ENCODE measurements around the gene SDHB. TPM values are rescaled to one million over a fixed set of nuclear protein-coding genes. Genes with fewer than 3 reads are reported as not detected.

SDHB gene
- total RNA-seq, 6 donors from 2014 or later, result 37.7 to 98.7 (median 74.8) TPM

DNA sequence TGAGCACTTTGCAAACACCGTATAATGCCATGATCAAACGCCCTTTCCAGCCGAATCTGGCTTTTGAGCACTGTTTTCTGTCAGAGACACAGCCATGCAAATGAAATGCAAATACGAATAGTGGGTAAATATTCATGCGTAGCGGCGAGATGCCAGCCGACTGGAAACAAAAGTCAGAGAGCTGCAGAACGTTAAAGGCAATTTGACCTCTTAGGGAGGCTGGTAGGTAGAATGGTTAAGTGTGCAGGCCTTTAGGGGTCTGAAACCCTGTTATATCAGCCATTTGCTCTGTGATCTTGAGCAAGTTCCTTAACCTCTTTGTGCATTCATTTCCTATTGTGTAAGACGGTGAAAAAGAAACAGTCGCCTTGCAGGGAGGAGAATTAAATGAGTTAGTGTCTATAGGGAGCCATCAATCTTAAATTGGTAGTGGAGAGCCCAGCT lies 6.5 kb upstream of the SDHB start:
- DNase-seq, result no peak
- WGBS, 2 donors, result 44 to 52% methylated on average over 11 of the region's 11 CpGs
- ATAC-seq (ENCODE audit: low FRiP score in 2 of 2), result peak in 1 of 2 donors; percentile 48
- no peaks in the 10 kb centered on the region for H3K36me3 ChIP-seq
- H3K27ac ChIP-seq, result peak overlapping the region in 2 of 4 donors; percentile 54 to 70
- no peaks in the 10 kb centered on the region for H3K27me3 ChIP-seq
- peaks cover 0 to 5% (median 4%) of the 10 kb centered on the region in 4 donors for H3K4me1 ChIP-seq
- no peak for TF ChIP-seq POLR2AphosphoS5 (IDR thresholded peaks at IDR 0.05)
- TF ChIP-seq CTCF (IDR thresholded peaks at IDR 0.05), result no peak
- no peak for TF ChIP-seq EP300 (IDR thresholded peaks at IDR 0.05)
- TF ChIP-seq POLR2A (IDR thresholded peaks at IDR 0.05), result no peak
- H3K9me3 ChIP-seq, result peaks cover 0 to 6% (median 2%) of the 10 kb centered on the region in 4 donors
- no peak overlapping the region for H3K4me3 ChIP-seq

- peak; percentile 81 to 93 for ATAC-seq (ENCODE audit: low FRiP score in 2 of 2)
- 34 to 69% methylated on average over 7 to 12 of the region's 12 CpGs for WGBS, 2 donors
Observed at GRCh38 chr1:17059391-17060305, 5.8 kb upstream of the SDHB start.

GRCh38 chr1:17056551-17056950 lies 2.7 kb upstream of the SDHB start:
- TF ChIP-seq POLR2A (IDR thresholded peaks at IDR 0.05) (no peak), EP300 (IDR thresholded peaks at IDR 0.05) (no peak), POLR2AphosphoS5 (IDR thresholded peaks at IDR 0.05) (no peak), CTCF (IDR thresholded peaks at IDR 0.05) (no peak)
- H3K9me3 ChIP-seq, result no peaks in the 10 kb centered on the region
- DNase-seq (no peak), ATAC-seq (ENCODE audit: low FRiP score in 2 of 2) (no peak)
- no peaks in the 10 kb centered on the region for H3K27me3 ChIP-seq
- H3K4me3 ChIP-seq, result no peak overlapping the region
- peaks cover 14 to 24% (median 20%) of the 10 kb centered on the region in 4 donors for H3K4me1 ChIP-seq
- no peak overlapping the region for H3K27ac ChIP-seq
- H3K36me3 ChIP-seq, result no peaks in the 10 kb centered on the region
- 75 to 81% methylated on average over 4 of the region's 4 CpGs for WGBS, 2 donors

More at GRCh38 chr1:17059391-17060305, 5.8 kb upstream of the SDHB start:
- Histone ChIP-seq H3K27ac (peak overlapping the region in 2 of 4 donors; percentile 54 to 70), H3K27me3 (no peaks in the 10 kb centered on the region), H3K9me3 (no peaks in the 10 kb centered on the region), H3K4me1 (peaks cover 0 to 6% (median 4%) of the 10 kb centered on the region in 4 donors), H3K36me3 (no peaks in the 10 kb centered on the region), H3K4me3 (no peak overlapping the region)
- TF ChIP-seq POLR2AphosphoS5 (IDR thresholded peaks at IDR 0.05), result no peak
- no peak for TF ChIP-seq EP300 (IDR thresholded peaks at IDR 0.05)
- no peak for TF ChIP-seq POLR2A (IDR thresholded peaks at IDR 0.05)
- peak in 5 of 6 experiments; percentile 48 to 74 (median 59) for TF ChIP-seq CTCF (IDR thresholded peaks at IDR 0.05)
- peak; percentile 37 to 85 for DNase-seq

DNA sequence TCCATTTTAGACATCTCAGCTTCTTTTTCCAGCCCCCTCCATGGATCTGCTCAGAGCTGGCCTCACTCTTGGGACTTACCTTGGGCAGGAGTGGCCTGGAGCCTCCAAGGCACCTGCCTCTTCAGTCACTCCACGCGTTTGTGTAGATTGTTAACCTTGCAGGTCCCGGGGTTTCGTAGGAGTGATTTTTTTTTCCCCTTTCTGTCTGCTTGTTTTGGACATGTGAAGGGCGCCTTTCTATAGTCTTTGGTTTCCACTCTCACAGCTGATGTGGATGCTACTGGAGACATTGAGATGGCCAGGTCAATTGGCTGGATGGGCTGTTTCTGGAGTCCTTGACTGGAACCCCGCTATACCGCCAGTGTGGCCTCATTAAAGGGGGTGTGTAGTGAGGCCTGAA lies 2.0 kb upstream of the SDHB start:
- Histone ChIP-seq H3K27ac (no peak overlapping the region), H3K9me3 (no peaks in the 10 kb centered on the region), H3K4me1 (peaks cover 14 to 26% (median 22%) of the 10 kb centered on the region in 4 donors), H3K4me3 (no peak overlapping the region), H3K36me3 (peaks cover 0 to 6% (median 0%) of the 10 kb centered on the region in 4 donors), H3K27me3 (no peaks in the 10 kb centered on the region)
- WGBS, 2 donors, result 88 to 90% methylated on average over 7 of the region's 7 CpGs
- ATAC-seq (ENCODE audit: low FRiP score in 2 of 2), result no peak
- no peak for DNase-seq
- no peak for TF ChIP-seq EP300 (IDR thresholded peaks at IDR 0.05)
- no peak for TF ChIP-seq POLR2A (IDR thresholded peaks at IDR 0.05)

- Histone ChIP-seq H3K27ac (peak overlapping the region; percentile 84 to 94 (median 89)), H3K27me3 (no peaks in the 10 kb centered on the region), H3K36me3 (peaks cover 6 to 22% (median 13%) of the 10 kb centered on the region in 4 donors), H3K9me3 (no peaks in the 10 kb centered on the region), H3K4me1 (peaks cover 14 to 26% (median 18%) of the 10 kb centered on the region in 4 donors), H3K4me3 (peak overlapping the region; percentile 65 to 98 (median 94))
- DNase-seq (no peak), ATAC-seq (ENCODE audit: low FRiP score in 2 of 2) (no peak)
- 6 to 9% methylated on average over 12 of the region's 12 CpGs for WGBS, 2 donors
- TF ChIP-seq CTCF (IDR thresholded peaks at IDR 0.05) (no peak), POLR2AphosphoS5 (IDR thresholded peaks at IDR 0.05) (no peak), EP300 (IDR thresholded peaks at IDR 0.05) (no peak), POLR2A (IDR thresholded peaks at IDR 0.05) (no peak)
Observed at GRCh38 chr1:17053086-17053684, 647 bp downstream of the SDHB start.

Measured in upper lobe of left lung (tissue), 6 donors.